Regular cardiac myocyte (primary cell): ENCODE data around the gene COPS4. TPM values are rescaled to one million over a fixed set of nuclear protein-coding genes. Genes with fewer than 3 reads are reported as not detected.

Experiments used
- total RNA-seq: library from RNA; depleted of rRNA; stranded (reverse); fragments of >200 nt; gene quantifications from 2 replicates; pipeline ENCODE4 v1.2.3, GENCODE V29; 2014

The COPS4 gene
- 114 and 118 TPM in 2 replicates for total RNA-seq

DNA sequence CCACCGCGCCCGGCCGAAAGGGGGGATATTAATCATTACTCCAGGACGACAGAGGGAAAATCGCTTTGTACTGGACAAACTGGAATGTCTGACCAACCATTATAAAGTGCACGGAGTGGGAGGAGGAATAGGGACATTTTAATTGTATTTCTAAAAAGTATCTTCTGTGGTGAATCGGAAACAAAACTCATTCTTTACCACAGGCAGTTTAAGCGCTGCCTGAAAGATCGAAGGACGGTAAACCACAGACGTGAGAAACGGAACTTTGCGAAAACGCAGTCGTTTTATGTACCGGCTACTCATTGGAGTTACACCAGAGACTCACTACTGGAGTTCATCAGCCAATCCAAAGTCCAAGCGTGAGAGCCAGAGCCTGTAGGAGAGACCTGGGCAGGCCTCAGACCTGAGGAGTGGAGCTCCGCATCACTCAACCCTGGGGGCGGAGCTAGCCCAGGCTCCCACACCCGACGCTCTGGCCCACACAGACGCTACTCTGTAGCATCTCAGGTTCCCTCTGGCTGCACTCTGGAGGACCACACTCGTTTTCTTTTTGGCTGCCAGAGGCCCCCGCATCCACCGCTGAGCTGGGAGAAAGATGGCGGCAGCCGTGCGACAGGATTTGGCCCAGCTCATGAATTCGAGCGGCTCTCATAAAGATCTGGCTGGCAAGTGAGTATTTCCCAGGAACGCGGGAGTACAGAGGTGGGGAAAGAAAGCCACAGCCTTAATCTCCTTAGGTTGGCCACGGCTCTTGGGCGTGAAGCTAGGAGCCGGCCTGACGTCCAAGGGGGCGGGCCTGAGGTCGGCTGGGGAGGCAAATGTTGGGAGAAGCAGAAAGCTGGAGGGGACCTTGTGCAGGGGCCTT, at the start of gene COPS4:
Gene COPS4, plus strand, starts transcription at position 554 of the 865 bp plus-strand sequence. Its CDS starts 42 bp downstream, at position 596.

GRCh38 chr4:83010522-83011318, 24.3 kb upstream of the COPS4 start, which contains the start of gene LIN54:
Gene LIN54 (minus strand): TSS chr4:83010823. CDS start chr4:82984844, 25,979 bp downstream.

GRCh38 chr4:83114576-83114975, 79.6 kb downstream of the COPS4 start, which contains the start of gene PLAC8:
Gene PLAC8 (minus strand): TSS chr4:83114729. CDS start chr4:83107921, 6,808 bp downstream.

Other genes starting within 250 kb of the COPS4 start
- gene SCD5, start 236.4 kb upstream of the COPS4 start, total RNA-seq: 16.3 and 25.7 TPM in 2 replicates
- 269 and 387 TPM in 2 replicates for gene SEC31A, start 144.0 kb upstream of the COPS4 start, total RNA-seq
- gene THAP9, start 134.4 kb upstream of the COPS4 start, total RNA-seq: 3.5 and 6.5 TPM in 2 replicates
- gene LIN54, start 24.4 kb upstream of the COPS4 start, total RNA-seq: 13.2 and 21.1 TPM in 2 replicates
- gene PLAC8, start 79.5 kb downstream of the COPS4 start, total RNA-seq: 0.28 and 0.38 TPM in 2 replicates
- gene COQ2, start 249.6 kb downstream of the COPS4 start, total RNA-seq: 8.7 and 21.9 TPM in 2 replicates